Fibroblast of upper back skin (primary cell): ENCODE results near the gene WFS1.
A peak's percentile ranks its signal among the peaks of the same experiment; 100 is the strongest.

Source experiments
- DNase-seq: peaks from one replicate; pipeline ENCODE4 v3.0.0-alpha.2; 2013

Gene WFS1

GRCh38 chr4:6280365-6280996 lies 10.8 kb downstream of the WFS1 start:
- no peak for DNase-seq

- DNase-seq: no peak
These were observed 12.0 kb downstream of the WFS1 start for GRCh38 chr4:6281436-6282313.

GRCh38 chr4:6282314-6282771 lies 12.7 kb downstream of the WFS1 start:
- DNase-seq: peak; percentile 36

- no peak for DNase-seq
These were observed 13.6 kb downstream of the WFS1 start for GRCh38 chr4:6283282-6283681.

GRCh38 chr4:6287017-6287788 lies 17.6 kb downstream of the WFS1 start:
- DNase-seq: no peak

GRCh38 chr4:6288342-6288741 lies 18.7 kb downstream of the WFS1 start:
- DNase-seq: no peak

- no peak for DNase-seq
These were observed 19.2 kb downstream of the WFS1 start for GRCh38 chr4:6288871-6289270.

- DNase-seq: no peak
These were observed 20.6 kb downstream of the WFS1 start for GRCh38 chr4:6290256-6290655.

- DNase-seq: no peak
These were observed 21.3 kb downstream of the WFS1 start for GRCh38 chr4:6290769-6291547.

GRCh38 chr4:6291784-6292297 lies 22.2 kb downstream of the WFS1 start:
- no peak for DNase-seq

GRCh38 chr4:6292376-6293096 lies 22.9 kb downstream of the WFS1 start:
- no peak for DNase-seq

GRCh38 chr4:6293097-6293445 lies 23.4 kb downstream of the WFS1 start:
- DNase-seq: no peak

- DNase-seq: no peak
These were observed 24.0 kb downstream of the WFS1 start for GRCh38 chr4:6293661-6294060.

- DNase-seq: no peak
These were observed 25.2 kb downstream of the WFS1 start for GRCh38 chr4:6294705-6295421.

- no peak for DNase-seq
These were observed 25.8 kb downstream of the WFS1 start for GRCh38 chr4:6295495-6295894.

- no peak for DNase-seq
These were observed 26.4 kb downstream of the WFS1 start for GRCh38 chr4:6296026-6296425.

- DNase-seq: no peak
These were observed 27.7 kb downstream of the WFS1 start for GRCh38 chr4:6297266-6297815.

GRCh38 chr4:6298035-6298434 lies 28.4 kb downstream of the WFS1 start:
- no peak for DNase-seq

- DNase-seq: no peak
These were observed 29.2 kb downstream of the WFS1 start for GRCh38 chr4:6298852-6299251.

GRCh38 chr4:6299875-6300274 lies 30.2 kb downstream of the WFS1 start:
- no peak for DNase-seq

GRCh38 chr4:6300359-6300758 lies 30.7 kb downstream of the WFS1 start:
- DNase-seq: no peak
